OCI-LY3 (cell line): ENCODE measurements around the gene DAAM2.

Source experiments
- EZH2phosphoT487 ChIP-seq: fragments of 200-600 bp; shearing (Covaris generic); IDR thresholded peaks from 2 replicates; pipeline ENCODE4 v1.6.1; 2018; ENCODE audit warnings: antibody characterized with exemption, mixed run types, low read depth
- TF ChIP-seq, protein P1 (sequence below): fragments of 200-600, 300-600 bp; sonication (generic); IDR thresholded peaks from 2 replicates; pipeline ENCODE4 v1.5.1; 2014; ENCODE audit warnings: antibody characterized with exemption, low read length, low read depth

DNA sequence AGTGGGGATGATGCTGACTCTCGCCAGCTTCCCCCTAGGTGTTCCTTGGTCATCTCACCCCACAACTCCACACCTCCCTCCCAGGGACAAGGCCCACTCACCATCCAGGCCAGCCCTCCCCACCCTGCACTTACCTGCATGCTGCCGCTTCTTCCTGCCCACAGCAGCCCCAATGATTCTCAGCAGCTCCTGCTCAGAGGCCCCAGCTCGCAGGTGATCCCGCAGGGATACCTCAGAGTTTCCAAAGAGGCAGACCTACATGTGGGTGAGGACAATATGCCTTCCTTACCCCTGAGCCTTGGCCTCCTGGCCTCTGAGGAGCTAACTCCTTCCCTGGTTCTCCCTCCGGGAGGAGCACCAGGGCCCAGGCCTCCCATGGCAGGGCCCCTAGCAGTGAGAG lies 117.5 kb downstream of the DAAM2 start:
- no peak for TF ChIP-seq EZH2phosphoT487
- TF ChIP-seq, protein P1, sequence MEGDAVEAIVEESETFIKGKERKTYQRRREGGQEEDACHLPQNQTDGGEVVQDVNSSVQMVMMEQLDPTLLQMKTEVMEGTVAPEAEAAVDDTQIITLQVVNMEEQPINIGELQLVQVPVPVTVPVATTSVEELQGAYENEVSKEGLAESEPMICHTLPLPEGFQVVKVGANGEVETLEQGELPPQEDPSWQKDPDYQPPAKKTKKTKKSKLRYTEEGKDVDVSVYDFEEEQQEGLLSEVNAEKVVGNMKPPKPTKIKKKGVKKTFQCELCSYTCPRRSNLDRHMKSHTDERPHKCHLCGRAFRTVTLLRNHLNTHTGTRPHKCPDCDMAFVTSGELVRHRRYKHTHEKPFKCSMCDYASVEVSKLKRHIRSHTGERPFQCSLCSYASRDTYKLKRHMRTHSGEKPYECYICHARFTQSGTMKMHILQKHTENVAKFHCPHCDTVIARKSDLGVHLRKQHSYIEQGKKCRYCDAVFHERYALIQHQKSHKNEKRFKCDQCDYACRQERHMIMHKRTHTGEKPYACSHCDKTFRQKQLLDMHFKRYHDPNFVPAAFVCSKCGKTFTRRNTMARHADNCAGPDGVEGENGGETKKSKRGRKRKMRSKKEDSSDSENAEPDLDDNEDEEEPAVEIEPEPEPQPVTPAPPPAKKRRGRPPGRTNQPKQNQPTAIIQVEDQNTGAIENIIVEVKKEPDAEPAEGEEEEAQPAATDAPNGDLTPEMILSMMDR, result no peak
